ENCODE measurements around the gene EEF1AKMT2.

GRCh38 chr10:124831116-124831515 lies 39.4 kb upstream of the EEF1AKMT2 start:
- TF ChIP-seq POLR2A (IDR thresholded peaks at IDR 0.05), result no peak
- TF ChIP-seq, protein P1, sequence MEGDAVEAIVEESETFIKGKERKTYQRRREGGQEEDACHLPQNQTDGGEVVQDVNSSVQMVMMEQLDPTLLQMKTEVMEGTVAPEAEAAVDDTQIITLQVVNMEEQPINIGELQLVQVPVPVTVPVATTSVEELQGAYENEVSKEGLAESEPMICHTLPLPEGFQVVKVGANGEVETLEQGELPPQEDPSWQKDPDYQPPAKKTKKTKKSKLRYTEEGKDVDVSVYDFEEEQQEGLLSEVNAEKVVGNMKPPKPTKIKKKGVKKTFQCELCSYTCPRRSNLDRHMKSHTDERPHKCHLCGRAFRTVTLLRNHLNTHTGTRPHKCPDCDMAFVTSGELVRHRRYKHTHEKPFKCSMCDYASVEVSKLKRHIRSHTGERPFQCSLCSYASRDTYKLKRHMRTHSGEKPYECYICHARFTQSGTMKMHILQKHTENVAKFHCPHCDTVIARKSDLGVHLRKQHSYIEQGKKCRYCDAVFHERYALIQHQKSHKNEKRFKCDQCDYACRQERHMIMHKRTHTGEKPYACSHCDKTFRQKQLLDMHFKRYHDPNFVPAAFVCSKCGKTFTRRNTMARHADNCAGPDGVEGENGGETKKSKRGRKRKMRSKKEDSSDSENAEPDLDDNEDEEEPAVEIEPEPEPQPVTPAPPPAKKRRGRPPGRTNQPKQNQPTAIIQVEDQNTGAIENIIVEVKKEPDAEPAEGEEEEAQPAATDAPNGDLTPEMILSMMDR (IDR thresholded peaks at IDR 0.05), result no peak
